Measurements from ENCODE around the gene EVA1A.

The EVA1A gene

DNA sequence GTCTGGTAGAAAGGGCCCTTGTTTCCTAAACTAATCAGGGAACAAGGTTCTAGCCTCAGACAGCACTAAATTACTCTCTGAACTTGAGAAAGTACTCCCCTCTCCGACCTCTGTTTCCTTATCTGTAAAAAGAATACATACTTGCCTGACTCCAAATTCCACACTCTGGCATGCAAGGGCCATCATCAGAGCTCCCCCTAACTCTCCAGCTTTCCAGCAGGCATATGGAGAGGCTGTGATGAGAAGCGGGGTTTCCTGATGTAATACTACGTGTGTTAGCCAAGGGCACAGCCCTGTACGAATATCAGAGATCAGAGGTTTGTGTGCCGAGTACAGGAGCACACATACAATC, 1.8 kb upstream of the EVA1A start:
- no peak for DNase-seq

DNA sequence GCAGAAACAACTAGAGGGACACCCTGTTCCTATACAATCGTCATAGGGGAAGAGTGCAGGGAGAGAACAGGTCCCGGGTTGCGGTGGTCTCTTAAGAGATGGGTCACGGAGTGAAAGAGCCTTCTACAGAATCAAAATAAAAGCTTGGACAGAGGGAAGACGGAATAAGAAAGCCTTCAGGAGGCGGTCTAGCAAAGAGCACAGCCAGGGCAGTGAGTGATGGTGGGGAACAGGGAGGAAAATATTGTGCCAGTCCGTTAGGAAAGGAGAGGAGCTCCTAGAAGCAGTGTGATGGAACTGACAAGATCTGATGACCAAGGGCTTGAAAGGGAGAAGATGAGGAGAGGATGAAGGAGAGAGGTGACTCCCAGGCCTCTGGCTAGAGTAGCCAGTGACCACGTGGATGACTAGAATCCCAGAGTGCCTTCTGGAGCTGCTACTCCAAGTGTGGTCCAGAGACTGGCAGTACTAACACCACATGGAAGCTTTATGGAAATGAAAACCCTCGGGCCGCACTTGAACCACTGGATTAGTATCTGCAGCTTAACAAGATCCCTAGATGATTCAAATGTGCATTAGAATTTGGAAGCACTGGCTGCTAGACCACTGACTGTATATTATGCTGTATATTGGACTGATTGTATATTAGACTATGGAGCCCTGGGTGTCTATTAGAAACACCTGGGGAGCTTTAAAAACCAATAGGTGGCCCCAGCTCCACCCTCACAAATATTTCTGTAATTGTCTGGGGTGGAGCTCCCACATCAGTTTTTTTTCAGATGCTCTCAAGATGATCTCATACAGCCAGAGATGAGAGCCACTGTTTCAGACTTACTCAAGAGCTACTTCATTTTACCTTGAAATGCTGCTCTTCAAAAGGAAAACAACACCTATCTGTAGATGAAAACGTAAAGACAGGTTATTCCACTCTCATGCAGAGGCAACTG, 1.1 kb upstream of the EVA1A start:
- DNase-seq, result no peak

DNA sequence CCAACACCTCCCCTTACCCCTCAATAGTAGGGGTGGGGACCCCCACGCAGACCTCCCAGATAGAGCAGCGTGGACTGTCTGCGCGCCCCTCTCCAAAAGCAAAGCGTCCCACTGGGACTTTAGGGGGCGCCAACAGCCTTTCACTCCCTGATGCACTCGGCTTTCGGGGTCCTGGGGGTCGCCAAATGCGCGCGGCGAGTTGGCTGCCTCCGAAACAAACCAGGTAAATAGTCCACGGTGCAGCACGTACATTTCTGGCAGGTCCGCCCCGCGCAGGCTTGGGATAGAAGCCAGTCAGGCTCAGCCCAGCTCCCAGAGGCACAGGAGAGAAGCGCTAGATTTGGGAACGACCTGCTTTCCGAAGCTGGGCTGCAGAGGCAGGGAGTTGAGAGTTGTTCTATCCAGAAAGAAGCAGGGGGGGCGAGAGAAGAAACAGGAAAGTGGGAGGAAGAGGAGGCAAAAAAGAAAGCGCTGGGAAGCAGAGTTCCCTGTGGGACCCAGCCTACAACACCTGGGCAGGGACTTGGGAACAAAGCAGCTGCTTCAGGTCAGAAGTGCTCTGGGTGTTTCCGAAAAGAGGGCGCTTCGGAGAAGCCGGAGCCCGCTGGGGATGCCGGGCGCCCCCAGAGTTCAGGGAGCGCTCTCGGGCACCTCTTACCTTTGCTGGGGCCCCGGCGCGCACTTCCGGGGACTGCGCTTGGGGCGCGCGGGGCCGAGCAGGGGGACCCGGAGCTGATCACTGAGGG, 544 bp downstream of the EVA1A start:
- no peak for DNase-seq

DNA sequence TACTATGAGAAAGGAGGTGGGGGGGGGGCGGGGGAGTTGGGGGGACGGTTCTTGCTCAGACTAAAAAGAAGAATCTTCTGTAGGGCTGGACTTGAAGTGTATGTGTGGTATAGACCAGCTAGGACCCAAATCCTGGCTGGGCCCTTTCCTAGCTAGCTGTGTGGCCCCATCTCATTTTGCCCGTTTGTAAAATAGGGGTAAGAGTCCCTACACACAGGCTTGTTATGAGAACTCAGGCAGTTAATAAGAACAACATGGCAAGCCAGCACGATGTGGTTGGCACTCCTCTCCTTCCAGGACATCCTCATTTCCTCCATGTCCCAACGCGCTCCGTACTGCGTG, 1.1 kb downstream of the EVA1A start:
- DNase-seq, result no peak

DNA sequence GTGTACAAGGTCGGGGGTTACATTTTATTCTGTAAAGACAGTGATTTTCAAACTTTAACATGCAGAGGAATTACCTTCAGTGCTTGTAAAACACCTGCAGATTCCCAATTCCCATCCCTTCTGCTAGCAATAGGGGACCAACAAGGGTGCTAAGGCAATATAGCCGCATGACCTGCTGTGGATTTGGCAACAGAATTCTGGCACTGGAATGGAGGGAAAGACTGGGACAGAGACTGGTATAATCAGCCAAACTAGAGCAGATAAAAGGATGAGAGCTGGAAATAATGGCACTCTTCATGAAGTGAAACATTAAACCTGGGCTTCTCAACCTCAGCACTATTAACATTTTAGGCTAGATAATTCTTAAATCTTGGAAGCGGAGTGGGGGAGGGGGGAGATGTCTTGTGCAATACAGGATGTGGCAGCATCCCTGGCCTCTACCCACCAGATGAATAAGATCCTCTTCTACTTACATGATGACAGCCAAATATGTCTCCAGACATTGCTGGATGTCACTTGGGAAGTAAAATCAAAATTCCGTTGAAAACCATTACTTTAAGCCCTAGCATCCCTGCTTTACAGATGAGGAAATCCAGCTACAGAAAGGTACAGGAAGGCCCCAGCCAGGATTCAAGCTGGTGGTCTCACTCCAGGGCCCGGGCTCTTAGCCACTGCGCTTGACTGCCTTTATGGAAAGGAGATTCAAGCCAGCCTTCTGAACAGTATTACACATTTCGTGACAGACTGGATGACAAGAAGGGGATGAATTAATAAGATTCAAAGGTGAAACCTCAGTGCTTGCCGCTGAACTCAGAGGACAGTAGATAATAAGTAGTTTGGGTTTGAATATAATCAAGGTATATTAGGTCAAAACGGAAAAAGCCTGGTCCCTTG, 1.7 kb downstream of the EVA1A start:
- no peak for DNase-seq

GRCh38 chr2:75558136-75558535, 2.6 kb downstream of the EVA1A start:
- no peak for DNase-seq

GRCh38 chr2:75557474-75558133, 3.1 kb downstream of the EVA1A start:
- DNase-seq, result no peak

DNA sequence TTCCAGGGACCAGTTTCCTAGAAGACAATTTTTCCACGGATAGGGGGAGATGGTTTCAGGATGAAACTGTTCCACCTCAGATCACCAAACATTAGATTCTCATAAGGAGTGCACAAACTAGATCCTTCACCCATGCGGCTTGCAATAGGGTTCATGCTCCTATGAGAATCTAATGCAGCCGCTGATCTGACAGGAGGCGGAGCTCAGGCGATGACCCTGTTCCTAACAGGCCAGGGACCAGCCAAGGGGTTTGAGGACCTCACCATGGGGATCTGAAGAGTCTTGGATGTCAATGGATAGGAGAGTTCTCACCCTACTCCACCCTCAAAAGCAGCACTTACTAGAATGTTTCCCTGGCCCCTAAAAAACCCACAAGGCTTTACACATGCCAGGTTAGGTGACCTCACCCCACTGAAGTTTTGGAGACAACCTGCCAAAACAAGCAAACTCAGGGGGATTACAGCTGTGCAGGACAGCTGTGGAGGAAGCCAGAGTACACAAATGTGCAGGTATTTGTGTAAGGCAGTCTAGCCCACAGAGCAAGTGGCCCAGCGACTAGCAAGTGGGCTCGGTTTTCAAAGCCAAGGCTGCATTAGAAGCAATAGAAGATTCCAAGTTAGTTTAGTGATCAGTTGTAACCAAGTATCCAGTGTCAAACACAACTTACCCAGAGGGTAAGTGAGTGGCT, 3.9 kb downstream of the EVA1A start:
- DNase-seq, result no peak

DNA sequence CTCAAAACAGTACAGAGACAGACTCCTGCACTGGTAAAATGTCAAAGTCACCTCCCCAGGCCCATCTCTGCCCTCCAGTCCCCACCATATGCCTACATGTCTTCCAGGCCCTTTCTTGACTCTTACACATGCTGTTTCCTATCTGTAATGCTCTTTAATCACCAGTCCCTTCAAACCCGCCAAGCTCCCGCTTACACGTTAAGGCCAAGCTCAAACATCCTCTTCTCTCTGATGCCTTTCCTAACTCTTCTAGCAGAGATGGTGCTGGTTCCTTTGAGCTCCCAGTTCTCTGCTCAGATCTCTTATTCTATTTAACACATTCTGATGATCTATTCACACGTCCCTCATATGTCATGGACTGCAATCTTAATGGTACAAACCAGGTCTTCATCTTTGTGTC, 5.0 kb downstream of the EVA1A start:
- no peak for DNase-seq

- DNase-seq, result no peak
Measured at GRCh38 chr2:75553935-75554531, 6.7 kb downstream of the EVA1A start.

GRCh38 chr2:75552222-75552621, 8.5 kb downstream of the EVA1A start:
- DNase-seq, result no peak

DNA sequence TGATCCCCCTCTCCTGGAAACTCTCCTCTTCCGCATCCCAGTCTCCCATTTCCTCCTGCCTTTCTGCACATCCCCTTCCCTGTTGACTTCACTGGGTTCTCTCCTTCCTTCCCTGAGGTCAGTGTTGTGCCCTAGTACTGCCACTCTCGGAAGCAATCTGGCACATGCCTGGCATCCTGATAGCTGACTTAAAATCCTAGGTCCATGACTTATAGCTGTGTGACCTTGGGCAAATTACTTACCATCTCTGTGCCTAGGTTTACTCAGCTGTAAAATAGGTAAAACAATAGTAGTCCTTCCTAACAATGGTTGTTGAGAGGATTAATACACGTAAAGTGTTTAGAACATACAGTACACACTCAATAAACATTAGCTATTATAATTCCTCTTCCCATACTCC, 9.3 kb downstream of the EVA1A start:
- DNase-seq, result no peak

GRCh38 chr2:75549401-75550253, 11.1 kb downstream of the EVA1A start:
- no peak for DNase-seq

DNA sequence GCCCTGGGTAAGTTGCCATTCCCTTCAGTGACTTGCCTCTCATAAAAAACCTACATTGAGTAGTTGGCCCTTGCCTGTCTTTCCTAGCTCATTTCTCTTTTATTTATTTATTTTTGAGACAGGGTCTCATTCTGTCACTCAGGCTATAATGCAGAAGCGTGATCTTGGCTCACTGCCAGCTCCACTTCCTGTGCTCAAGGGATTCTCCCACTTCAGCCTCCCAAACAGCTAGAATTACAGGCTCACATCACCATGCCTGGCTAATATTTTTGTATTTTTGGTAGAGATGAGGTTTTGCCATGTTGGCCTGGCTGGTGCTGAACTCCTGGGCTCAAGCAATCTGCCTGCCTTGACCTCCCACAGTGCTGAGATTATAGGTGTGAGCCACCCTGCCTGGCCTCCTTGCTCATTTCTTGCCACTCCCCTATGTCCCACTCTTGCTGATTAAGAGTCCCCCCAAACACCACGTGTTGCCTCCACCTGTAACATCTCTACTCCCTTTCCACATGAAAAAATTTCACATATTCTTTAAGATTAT, 12.6 kb downstream of the EVA1A start:
- DNase-seq, result no peak

GRCh38 chr2:75547345-75548035, 13.2 kb downstream of the EVA1A start:
- no peak for DNase-seq

GRCh38 chr2:75545922-75546321, 14.8 kb downstream of the EVA1A start:
- DNase-seq, result no peak

DNA sequence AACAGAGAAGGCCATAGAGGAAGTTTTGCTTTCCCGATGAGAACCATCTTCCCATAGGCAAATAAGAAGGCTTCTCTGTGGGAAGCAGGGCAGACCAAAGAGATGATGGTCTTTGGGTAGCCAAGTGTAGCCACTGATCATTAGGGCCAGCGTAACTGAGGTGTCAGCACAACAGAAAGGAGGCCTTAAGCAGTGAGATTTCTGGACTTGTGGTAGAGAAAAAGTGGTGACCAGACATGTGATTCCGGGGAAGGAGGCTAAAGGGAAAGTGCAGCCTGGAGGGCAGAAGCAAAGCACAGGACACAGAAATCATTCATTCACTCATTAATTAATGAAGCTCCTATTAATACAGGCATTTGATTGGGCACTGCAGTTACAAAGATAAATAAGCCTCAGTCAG, 15.4 kb downstream of the EVA1A start:
- no peak for DNase-seq

DNA sequence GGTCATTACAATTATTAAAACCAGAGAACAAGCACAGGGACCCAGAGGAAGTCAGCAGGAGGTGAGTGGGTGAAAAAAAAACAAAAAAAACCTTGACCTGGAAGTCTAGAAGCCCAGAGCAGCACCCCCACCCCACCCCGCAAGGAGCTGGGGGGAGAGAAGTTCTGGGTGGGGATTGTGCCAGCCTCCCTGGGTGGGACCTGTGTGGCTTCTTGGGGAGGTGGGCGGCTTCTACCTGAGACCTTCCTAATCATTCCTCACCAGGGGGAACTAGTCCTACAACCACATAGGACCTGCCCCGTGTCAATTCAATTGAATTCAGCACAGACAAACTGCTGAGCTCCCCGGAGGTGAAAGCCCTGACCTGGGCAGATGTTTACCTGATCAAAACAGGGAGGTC, 17.3 kb downstream of the EVA1A start:
- DNase-seq, result no peak

DNA sequence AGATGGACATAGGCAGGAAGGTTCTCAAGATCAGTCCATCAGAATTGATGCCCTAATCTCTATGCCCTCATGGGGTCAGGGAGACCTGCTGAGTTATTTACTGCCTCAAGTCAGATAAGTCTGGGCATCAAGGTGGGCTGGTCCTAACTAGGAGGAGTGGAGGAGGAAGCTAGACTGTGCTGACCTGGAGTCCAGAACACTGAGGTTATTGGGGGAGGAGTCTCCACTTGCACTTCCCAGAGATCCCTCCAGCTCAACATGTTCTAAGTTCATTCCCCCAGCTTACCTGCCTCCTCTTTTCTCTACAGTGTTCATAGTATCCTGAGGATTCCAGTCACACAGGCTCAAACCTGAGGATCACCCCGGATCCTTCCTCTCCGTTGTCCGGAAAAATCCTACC, 19.3 kb downstream of the EVA1A start:
- no peak for DNase-seq

DNA sequence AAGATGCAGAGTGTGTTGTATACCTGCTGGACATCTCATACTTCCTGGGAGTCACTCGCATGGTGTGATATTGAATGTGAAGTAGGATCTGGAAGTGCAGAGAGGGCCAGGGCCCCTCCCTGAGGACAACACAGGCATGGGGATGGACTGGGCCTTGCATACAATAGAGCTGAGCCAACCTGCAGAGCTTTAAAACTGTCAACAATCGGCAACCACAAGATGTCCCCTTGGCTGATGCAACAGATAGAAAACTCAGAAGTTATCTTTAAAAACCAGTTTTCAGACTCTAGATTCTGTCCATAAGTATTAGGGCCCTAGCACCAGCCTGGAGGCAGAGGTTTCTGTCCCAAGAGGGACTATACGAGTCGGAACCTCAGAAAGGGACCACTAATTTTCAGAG, 19.7 kb downstream of the EVA1A start:
- DNase-seq, result no peak
